Endothelial cell of umbilical vein (primary cell): ENCODE results near the gene DST. TPM values are rescaled to one million over a fixed set of nuclear protein-coding genes. Genes with fewer than 3 reads are reported as not detected.

ENCODE experiments used
- BruUV-seq: library from RNA; stranded (reverse); fragments of 400-500 nt; replicated peaks from 2 replicates; lab custom pipeline; 2021; lab: Mats Ljungman, UMichigan
- CTCF ChIA-PET: fragments of 300-600, 350-600 bp; sonication (Branson Sonifier 250); formaldehyde crosslinking; loops from one replicate; lab custom pipeline; 2021; ENCODE audit warnings: antibody characterized with exemption, inconsistent platforms; lab: Charles Lee
- POLR2A ChIA-PET: fragments of 300-600, 350-600 bp; sonication (Branson Sonifier 250); formaldehyde crosslinking; loops from one replicate; lab custom pipeline; 2021; ENCODE audit warnings: antibody characterized with exemption, inconsistent platforms; lab: Charles Lee
- DNase-seq: peaks from one replicate; pipeline ENCODE4 v3.0.0-alpha.2; 2011; ENCODE audit warnings: low read depth, low spot score
- FAIRE-seq: peaks from 2 replicates; lab custom pipeline; 2011; peaks lifted over from hg19 to GRCh38; lab: Jason Lieb, UNC
- H2AFZ ChIP-seq: 2 replicates; pipeline ENCODE4 v1.6.0; 2012; ENCODE audit warnings: low read depth, low read length, control low read depth, inconsistent platforms
- H3K27ac ChIP-seq: 2 replicates; pipeline ENCODE4 v1.5.1; 2011; ENCODE audit warnings: low read depth, mild to moderate bottlenecking, control low read depth, low read length, moderate library complexity; ENCODE audit not compliant: insufficient read depth
- H3K27me3 ChIP-seq, 2 experiments: 2 replicates each; pipeline versions ENCODE4 v1.6.0 to v1.6.1; 2011; ENCODE audit warnings: low read length in 2 of 2, mixed read lengths in 1 of 2; ENCODE audit not compliant: control insufficient read depth in 2 of 2, insufficient read depth in 2 of 2
- H3K36me3 ChIP-seq, 2 experiments: 2 replicates in 1 of 2; 3 replicates in 1 of 2; pipeline ENCODE4 v1.5.1; 2011; ENCODE audit warnings: low read length in 2 of 2, mild to moderate bottlenecking in 1 of 2, moderate library complexity in 1 of 2; ENCODE audit not compliant: control insufficient read depth in 2 of 2, insufficient read depth in 2 of 2; ENCODE audit errors: extremely low read depth in 1 of 2
- H3K4me1 ChIP-seq: 3 replicates; pipeline ENCODE4 v1.5.1; 2011; ENCODE audit warnings: mild to moderate bottlenecking, low read length; ENCODE audit not compliant: control insufficient read depth, insufficient read depth; ENCODE audit errors: extremely low read depth
- H3K4me2 ChIP-seq: 2 replicates; pipeline ENCODE4 v1.6.1; 2011; ENCODE audit warnings: low read length, control low read depth, mixed read lengths; ENCODE audit not compliant: insufficient read depth
- H3K4me3 ChIP-seq, 3 experiments: fragments of 200-600 bp in 1 of 3; sonication (generic), shearing (Covaris generic) in 1 of 3; replicated peaks in 1 of 3; 2 replicates each; pipeline ENCODE4 v1.5.1; 2011 to 2016; ENCODE audit warnings: control low read depth in 3 of 3, low read length in 3 of 3, mild to moderate bottlenecking in 2 of 3, inconsistent platforms in 1 of 3, low read depth in 1 of 3, moderate library complexity in 1 of 3; ENCODE audit not compliant: insufficient read depth in 1 of 3
- H3K79me2 ChIP-seq: 2 replicates; pipeline ENCODE4 v1.6.0; 2012; ENCODE audit warnings: low read length, inconsistent platforms; ENCODE audit not compliant: control insufficient read depth, insufficient read depth
- H3K9ac ChIP-seq: replicated peaks from 2 replicates; pipeline ENCODE3; 2011; ENCODE audit warnings: low read length, control low read depth; ENCODE audit not compliant: insufficient read depth; ENCODE audit errors: extremely low read depth
- H3K9me1 ChIP-seq: replicated peaks from 3 replicates; pipeline ENCODE4 v1.6.0; 2011; ENCODE audit warnings: mild to moderate bottlenecking, low read length; ENCODE audit not compliant: control insufficient read depth, insufficient read depth; ENCODE audit errors: extremely low read depth
- H3K9me3 ChIP-seq: replicated peaks from 2 replicates; pipeline ENCODE4 v1.5.1; 2012; ENCODE audit warnings: low read length, inconsistent platforms; ENCODE audit not compliant: control insufficient read depth, insufficient read depth
- H4K20me1 ChIP-seq: replicated peaks from 2 replicates; pipeline ENCODE3; 2011; ENCODE audit warnings: mild to moderate bottlenecking, low read length; ENCODE audit not compliant: control insufficient read depth, insufficient read depth; ENCODE audit errors: extremely low read depth
- EZH2 ChIP-seq: IDR thresholded peaks from 2 replicates; pipeline ENCODE4 v1.6.1; 2012; ENCODE audit warnings: borderline replicate concordance, low read depth, mild to moderate bottlenecking, moderate library complexity, low read length, inconsistent platforms; ENCODE audit not compliant: severe bottlenecking
- FOS ChIP-seq: IDR thresholded peaks from 2 replicates; pipeline ENCODE4 v1.6.1; 2011; ENCODE audit warnings: mild to moderate bottlenecking, low read length, moderate library complexity, borderline replicate concordance; ENCODE audit not compliant: insufficient read depth
- MYC ChIP-seq: IDR thresholded peaks from one replicate; pipeline ENCODE4 v1.6.1; 2011; ENCODE audit warnings: mild to moderate bottlenecking, low read depth, low read length
- POLR2A ChIP-seq: IDR thresholded peaks from 2 replicates; pipeline ENCODE4 v1.6.1; 2012; ENCODE audit warnings: low read depth, mild to moderate bottlenecking, control low read depth, low read length
- POLR2AphosphoS5 ChIP-seq: IDR thresholded peaks from 2 replicates; pipeline ENCODE4 v1.6.1; 2012; ENCODE audit warnings: low read depth, mild to moderate bottlenecking, control low read depth, low read length, moderate library complexity; ENCODE audit not compliant: insufficient read depth
- dilution Hi-C: fragments of 300-500 bp; cut with MboI; formaldehyde crosslinking; loops from one replicate; pipeline ENCODE4 v1.15.0; 2019; ENCODE audit warnings: low sequenced_read_pairs; ENCODE audit not compliant: extremely low pct_ligation_motif_present
- intact Hi-C: fragments of 100-400 bp; cut with micrococcal nuclease; formaldehyde crosslinking; loops from one replicate; pipeline ENCODE4 v1.10.0; 2022
- polyA plus RNA-seq, 4 experiments: library from polyadenylated mRNA; depleted of rRNA in 3 of 4; stranded (reverse) in 3 of 4; unstranded in 1 of 4; fragments of >200 nt; gene quantifications; 2 replicates each; pipeline versions ENCODE4 v1.2.1 to v1.2.3, GENCODE V29; 2011 to 2012; ENCODE audit warnings: missing spikeins in 1 of 4
- total RNA-seq: library from RNA; stranded (reverse); gene quantifications from 2 replicates; pipeline ENCODE4 v1.2.3, GENCODE V29; 2021
- TF ChIP-seq, protein P1 (sequence below), 2 donors: IDR thresholded peaks; 1 replicate in 1 of 2; 2 replicates in 1 of 2; pipeline ENCODE4 v1.5.1; 2011; ENCODE audit warnings: low read length in 2 of 2, mild to moderate bottlenecking in 2 of 2, moderate library complexity in 2 of 2, control low read depth in 1 of 2, inconsistent platforms in 1 of 2, low read depth in 1 of 2; ENCODE audit not compliant: insufficient read depth in 1 of 2; ENCODE audit errors: extremely low read depth in 1 of 2

The DST gene
- total and polyA plus RNA-seq, 2 donors (not counting 3 experiments of a cell fraction or from before 2014, with no cell fraction given), result 62.3 to 253 TPM

DNA sequence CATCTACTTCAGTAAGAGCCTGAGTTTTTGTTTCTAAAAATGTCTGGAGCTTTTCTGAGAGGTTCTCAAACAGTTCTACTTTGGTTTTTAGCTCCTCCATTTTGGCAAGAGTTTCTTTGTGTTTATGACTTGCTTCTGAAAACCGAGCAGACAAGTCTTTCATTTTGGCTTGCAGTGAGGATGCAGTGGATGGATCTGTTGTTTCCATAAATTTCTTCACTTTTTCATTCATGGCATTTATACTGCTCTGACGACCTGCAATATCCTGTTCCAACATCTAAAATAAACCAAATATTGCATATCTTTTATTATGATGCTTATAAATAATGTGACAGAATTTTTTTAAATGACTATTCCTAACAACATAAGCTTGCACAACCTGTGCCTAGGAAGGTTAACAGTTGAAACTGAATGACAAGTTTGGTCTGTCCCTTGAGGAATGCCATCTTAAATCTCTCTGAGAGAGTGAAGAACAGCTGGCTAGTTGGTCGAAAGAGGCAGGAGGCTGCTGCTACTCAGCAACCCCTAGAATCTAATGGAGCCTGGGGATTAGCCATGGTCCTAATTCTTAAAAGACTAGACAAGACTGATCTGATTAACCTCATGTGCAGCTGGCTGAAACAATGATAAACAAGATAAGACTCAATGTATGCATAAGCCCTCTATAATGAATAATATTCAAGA is 69.8 kb downstream of the DST start:
- Histone ChIP-seq H3K36me3 (peaks cover 0 to 7% of the 10 kb centered on the region in 2 experiments), H3K4me1 (no peaks in the 10 kb centered on the region), H3K79me2 (no peaks in the 10 kb centered on the region), H3K27me3 (no peaks in the 10 kb centered on the region), H3K4me2 (no peak overlapping the region), H3K9me1 (no peaks in the 10 kb centered on the region), H2AFZ (no peak overlapping the region), H4K20me1 (peaks cover 2% of the 10 kb centered on the region), H3K4me3 (no peak overlapping the region), H3K9me3 (no peaks in the 10 kb centered on the region), H3K27ac (no peak overlapping the region), H3K9ac (no peak overlapping the region)
- intact Hi-C loops, result no loop called here
- CTCF ChIA-PET, result interaction anchor here (0.9 to 1.6 kb wide), 4 partner anchors 21 to 211 kb away, joined by 3 to 13 read pairs (median 4); no protein-coding TSS in a partner anchor
- DNase-seq, result no peak
- BruUV-seq, result TSS peak; percentile 9
- dilution Hi-C loops, result no loop called here
- TF ChIP-seq, protein P1, sequence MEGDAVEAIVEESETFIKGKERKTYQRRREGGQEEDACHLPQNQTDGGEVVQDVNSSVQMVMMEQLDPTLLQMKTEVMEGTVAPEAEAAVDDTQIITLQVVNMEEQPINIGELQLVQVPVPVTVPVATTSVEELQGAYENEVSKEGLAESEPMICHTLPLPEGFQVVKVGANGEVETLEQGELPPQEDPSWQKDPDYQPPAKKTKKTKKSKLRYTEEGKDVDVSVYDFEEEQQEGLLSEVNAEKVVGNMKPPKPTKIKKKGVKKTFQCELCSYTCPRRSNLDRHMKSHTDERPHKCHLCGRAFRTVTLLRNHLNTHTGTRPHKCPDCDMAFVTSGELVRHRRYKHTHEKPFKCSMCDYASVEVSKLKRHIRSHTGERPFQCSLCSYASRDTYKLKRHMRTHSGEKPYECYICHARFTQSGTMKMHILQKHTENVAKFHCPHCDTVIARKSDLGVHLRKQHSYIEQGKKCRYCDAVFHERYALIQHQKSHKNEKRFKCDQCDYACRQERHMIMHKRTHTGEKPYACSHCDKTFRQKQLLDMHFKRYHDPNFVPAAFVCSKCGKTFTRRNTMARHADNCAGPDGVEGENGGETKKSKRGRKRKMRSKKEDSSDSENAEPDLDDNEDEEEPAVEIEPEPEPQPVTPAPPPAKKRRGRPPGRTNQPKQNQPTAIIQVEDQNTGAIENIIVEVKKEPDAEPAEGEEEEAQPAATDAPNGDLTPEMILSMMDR (IDR thresholded peaks at IDR 0.05; ENCODE audit: extremely low read depth in 1 of 2, insufficient read depth in 1 of 2, low read depth in 1 of 2, low read length in 2 of 2), result no peak
- no peak for TF ChIP-seq EZH2
- TF ChIP-seq POLR2A, result no peak
- TF ChIP-seq FOS, result no peak
- no peak for TF ChIP-seq POLR2AphosphoS5
- no peak for TF ChIP-seq MYC
- POLR2A ChIA-PET, result no interaction called here
- FAIRE-seq, result no peak
